ENCODE results near the gene HECW1. TPM values are rescaled to one million over a fixed set of nuclear protein-coding genes. Genes with fewer than 3 reads are reported as not detected.

HECW1 gene
- total and polyA plus RNA-seq, 11 donors = 0.23 TPM; not detected in 10

DNA sequence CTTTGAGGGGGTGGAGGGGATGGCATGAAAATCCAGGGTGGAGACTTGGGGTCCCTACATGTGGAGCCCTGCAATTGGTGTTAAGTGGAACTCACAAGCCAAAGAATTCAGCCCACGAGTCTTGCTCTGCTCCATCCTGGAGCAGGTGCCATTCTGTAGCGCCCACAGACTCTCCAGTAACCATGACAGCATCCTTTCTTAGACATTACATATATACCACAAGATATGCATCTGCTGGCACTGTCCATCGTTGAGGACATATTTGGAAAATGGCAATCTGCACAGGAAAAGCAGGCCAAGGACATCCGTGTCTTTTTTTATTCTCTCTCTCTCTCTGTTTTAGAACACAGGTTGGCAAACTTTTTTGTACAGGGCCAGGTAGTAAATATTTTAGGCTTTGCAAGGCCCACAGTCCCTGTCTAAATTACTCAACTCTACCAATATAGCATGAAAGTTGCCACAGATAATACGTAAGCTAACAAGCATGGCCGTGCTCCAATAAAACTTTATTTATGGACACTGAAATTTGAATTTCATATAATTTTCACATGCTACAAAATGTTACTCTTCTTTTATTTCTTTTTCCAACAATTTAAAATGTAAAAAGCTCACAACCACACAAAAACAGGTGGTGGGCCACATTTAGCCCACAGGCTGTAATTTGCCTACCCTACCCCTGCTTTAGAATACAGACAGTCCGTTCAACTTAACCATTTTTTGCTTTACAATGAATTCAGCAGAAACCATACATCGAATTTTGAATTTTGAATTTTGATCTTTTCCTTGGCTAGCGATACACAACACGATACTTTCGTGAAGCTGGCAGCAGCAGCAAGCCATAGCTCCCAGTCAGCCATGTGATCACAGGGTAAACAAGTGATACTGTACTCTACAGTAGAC, 329.0 kb downstream of the HECW1 start:
- ATAC-seq (no peak), DNase-seq (no peak)
- intact Hi-C loops (cut with DNase I) = no loop called here
- peaks cover 0 to 4% (median 0%) of the 10 kb centered on the region in 9 donors for H3K27me3 ChIP-seq
- WGBS, 4 donors = 80 to 90% (median 85%) methylated on average over 11 of the region's 11 CpGs
- no peaks in the 10 kb centered on the region for H3K4me1 ChIP-seq
- H3K36me3 ChIP-seq = no peaks in the 10 kb centered on the region
- TF ChIP-seq CTCF (IDR thresholded peaks at IDR 0.05) = no peak
- TF ChIP-seq POLR2A (IDR thresholded peaks at IDR 0.05) = no peak
- H3K9me3 ChIP-seq = no peaks in the 10 kb centered on the region
- no peak overlapping the region for H3K27ac ChIP-seq
- H3K4me3 ChIP-seq = no peak overlapping the region

DNA sequence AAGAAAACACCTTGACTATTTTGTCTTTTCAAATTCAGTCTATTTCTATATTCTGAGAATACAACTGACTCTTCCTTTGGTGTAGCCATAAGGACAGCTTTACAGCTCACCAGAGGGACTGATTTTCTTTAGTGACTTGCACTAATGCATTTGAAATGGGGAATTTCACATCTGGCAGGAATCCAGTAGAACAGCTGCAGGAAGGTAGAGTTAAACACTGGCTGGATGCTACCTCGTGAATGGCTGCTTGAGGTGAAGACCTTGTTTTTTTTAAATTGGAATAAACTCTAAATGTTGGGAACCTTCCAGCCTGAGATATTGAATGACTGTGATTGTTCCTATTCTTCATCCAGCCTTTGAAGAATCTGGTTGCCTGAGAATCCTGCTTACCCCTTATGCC, 330.9 kb downstream of the HECW1 start:
- ATAC-seq = no peak
- intact Hi-C loops (cut with DNase I) = no loop called here
- no peak for DNase-seq
- Histone ChIP-seq H3K4me1 (no peaks in the 10 kb centered on the region), H3K27me3 (peaks cover 0 to 4% (median 0%) of the 10 kb centered on the region in 9 donors), H3K4me3 (no peak overlapping the region), H3K9me3 (no peaks in the 10 kb centered on the region), H3K27ac (no peak overlapping the region), H3K36me3 (no peaks in the 10 kb centered on the region)
- no peak for TF ChIP-seq POLR2A (IDR thresholded peaks at IDR 0.05)
- no peak for TF ChIP-seq CTCF (IDR thresholded peaks at IDR 0.05)
- WGBS, 4 donors = 27 to 41% (median 36%) methylated on average over 1 of the region's 1 CpG

DNA sequence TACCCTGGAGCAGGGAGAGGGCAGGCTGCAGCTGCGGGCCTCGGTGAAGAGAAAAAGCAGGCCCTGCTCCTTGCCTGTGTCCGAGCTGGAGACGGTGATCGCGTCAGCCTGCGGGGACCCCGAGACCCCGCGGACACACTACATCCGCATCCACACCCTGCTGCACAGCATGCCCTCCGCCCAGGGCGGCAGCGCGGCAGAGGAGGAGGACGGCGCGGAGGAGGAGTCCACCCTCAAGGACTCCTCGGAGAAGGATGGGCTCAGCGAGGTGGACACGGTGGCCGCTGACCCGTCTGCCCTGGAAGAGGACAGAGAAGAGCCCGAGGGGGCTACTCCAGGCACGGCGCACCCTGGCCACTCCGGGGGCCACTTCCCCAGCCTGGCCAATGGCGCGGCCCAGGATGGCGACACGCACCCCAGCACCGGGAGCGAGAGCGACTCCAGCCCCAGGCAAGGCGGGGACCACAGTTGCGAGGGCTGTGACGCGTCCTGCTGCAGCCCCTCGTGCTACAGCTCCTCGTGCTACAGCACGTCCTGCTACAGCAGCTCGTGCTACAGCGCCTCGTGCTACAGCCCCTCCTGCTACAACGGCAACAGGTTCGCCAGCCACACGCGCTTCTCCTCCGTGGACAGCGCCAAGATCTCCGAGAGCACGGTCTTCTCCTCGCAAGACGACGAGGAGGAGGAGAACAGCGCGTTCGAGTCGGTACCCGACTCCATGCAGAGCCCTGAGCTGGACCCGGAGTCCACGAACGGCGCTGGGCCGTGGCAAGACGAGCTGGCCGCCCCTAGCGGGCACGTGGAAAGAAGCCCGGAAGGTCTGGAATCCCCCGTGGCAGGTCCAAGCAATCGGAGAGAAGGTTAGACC, 332.5 kb downstream of the HECW1 start:
- intact Hi-C loops (cut with DNase I) = no loop called here
- Histone ChIP-seq H3K27me3 (peaks cover 0 to 4% (median 0%) of the 10 kb centered on the region in 9 donors), H3K4me1 (no peaks in the 10 kb centered on the region), H3K27ac (no peak overlapping the region), H3K9me3 (no peaks in the 10 kb centered on the region), H3K36me3 (no peaks in the 10 kb centered on the region), H3K4me3 (no peak overlapping the region)
- DNase-seq (no peak), ATAC-seq (peak in 1 of 4 donors; percentile 45)
- no peak for TF ChIP-seq CTCF (IDR thresholded peaks at IDR 0.05)
- no peak for TF ChIP-seq POLR2A (IDR thresholded peaks at IDR 0.05)
- 93 to 95% (median 94%) methylated on average over 64 to 72 of the region's 72 CpGs for WGBS, 4 donors

DNA sequence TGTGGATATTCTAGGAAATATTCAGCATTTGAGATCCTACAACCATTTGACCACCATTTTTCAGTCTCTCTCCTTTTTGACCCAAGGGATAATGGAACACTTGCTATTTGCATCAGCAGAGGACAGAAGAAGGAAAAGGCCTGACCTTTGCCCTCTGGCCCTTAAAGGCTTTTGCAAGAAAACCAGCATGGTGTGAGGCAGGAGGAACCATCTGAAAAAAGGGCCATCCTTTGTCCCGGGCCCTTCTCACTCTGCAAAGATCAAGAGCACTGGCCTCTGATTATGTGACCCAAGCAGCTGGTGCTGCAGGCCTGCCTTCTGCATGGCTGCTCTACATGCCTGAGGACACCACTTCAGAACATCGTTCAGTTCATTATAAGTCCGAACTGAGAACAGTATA, 337.1 kb downstream of the HECW1 start:
- DNase-seq (no peak), ATAC-seq (no peak)
- Histone ChIP-seq H3K27ac (no peak overlapping the region), H3K9me3 (no peaks in the 10 kb centered on the region), H3K36me3 (no peaks in the 10 kb centered on the region), H3K4me1 (no peaks in the 10 kb centered on the region), H3K4me3 (no peak overlapping the region), H3K27me3 (peaks cover 0 to 3% (median 0%) of the 10 kb centered on the region in 9 donors)
- WGBS, 4 donors = 64 to 71% (median 68%) methylated on average over 3 of the region's 3 CpGs
- TF ChIP-seq POLR2A (IDR thresholded peaks at IDR 0.05) = no peak
- TF ChIP-seq CTCF (IDR thresholded peaks at IDR 0.05) = no peak
- intact Hi-C loops (cut with DNase I) = no loop called here

All from heart left ventricle (tissue), 16 donors.